NCI-H345 treated with DMSO at 0.1 percent for 48 hours (cell line): ENCODE results near the gene INTS7.
"Not testable (repeated sequence)": the region's sequence is repeated elsewhere in the genome, so short reads cannot be mapped to it uniquely, and the experiment has no call there.

Experiments
- DNase-seq: peaks from one replicate; lab custom pipeline; 2025; ENCODE audit not compliant: unreplicated experiment; lab: John Stamatoyannopoulos, UW

The INTS7 gene

GRCh38 chr1:211938561-211938997 lies 96.8 kb downstream of the INTS7 start:
- DNase-seq, result no peak

- not testable (repeated sequence) for DNase-seq
Measured at GRCh38 chr1:211937422-211937821, 97.9 kb downstream of the INTS7 start.

GRCh38 chr1:211935448-211935970 lies 99.8 kb downstream of the INTS7 start:
- no peak for DNase-seq

GRCh38 chr1:211933946-211934714 lies 101.2 kb downstream of the INTS7 start:
- no peak for DNase-seq

GRCh38 chr1:211932933-211933254 lies 102.5 kb downstream of the INTS7 start:
- DNase-seq, result no peak

- no peak for DNase-seq
Measured at GRCh38 chr1:211932231-211932932, 103.0 kb downstream of the INTS7 start.

- DNase-seq, result no peak
Measured at GRCh38 chr1:211929683-211930082, 105.7 kb downstream of the INTS7 start.

- no peak for DNase-seq
Measured at GRCh38 chr1:211928993-211929637, 106.2 kb downstream of the INTS7 start.

GRCh38 chr1:211928290-211928801 lies 107.0 kb downstream of the INTS7 start:
- peak; percentile 76 for DNase-seq

- DNase-seq, result peak; percentile 71
Measured at GRCh38 chr1:211925016-211925415, 110.3 kb downstream of the INTS7 start.

- DNase-seq, result no peak
Measured at GRCh38 chr1:211924256-211924655, 111.1 kb downstream of the INTS7 start.

GRCh38 chr1:211923095-211923494 lies 112.3 kb downstream of the INTS7 start:
- no peak for DNase-seq

- DNase-seq, result no peak
Measured at GRCh38 chr1:211921579-211922095, 113.7 kb downstream of the INTS7 start.

- no peak for DNase-seq
Measured at GRCh38 chr1:211920602-211921226, 114.6 kb downstream of the INTS7 start.

GRCh38 chr1:211920141-211920572 lies 115.2 kb downstream of the INTS7 start:
- no peak for DNase-seq

- DNase-seq, result no peak
Measured at GRCh38 chr1:211918843-211919414, 116.4 kb downstream of the INTS7 start.

- not testable (repeated sequence) for DNase-seq
Measured at GRCh38 chr1:211916458-211916857, 118.9 kb downstream of the INTS7 start.

- no peak for DNase-seq
Measured at GRCh38 chr1:211915924-211916323, 119.4 kb downstream of the INTS7 start.

- DNase-seq, result no peak
Measured at GRCh38 chr1:211912844-211913432, 122.4 kb downstream of the INTS7 start.

- no peak for DNase-seq
Measured at GRCh38 chr1:211912038-211912437, 123.3 kb downstream of the INTS7 start.
